ENCODE measurements around the gene SLC6A6.

DNA sequence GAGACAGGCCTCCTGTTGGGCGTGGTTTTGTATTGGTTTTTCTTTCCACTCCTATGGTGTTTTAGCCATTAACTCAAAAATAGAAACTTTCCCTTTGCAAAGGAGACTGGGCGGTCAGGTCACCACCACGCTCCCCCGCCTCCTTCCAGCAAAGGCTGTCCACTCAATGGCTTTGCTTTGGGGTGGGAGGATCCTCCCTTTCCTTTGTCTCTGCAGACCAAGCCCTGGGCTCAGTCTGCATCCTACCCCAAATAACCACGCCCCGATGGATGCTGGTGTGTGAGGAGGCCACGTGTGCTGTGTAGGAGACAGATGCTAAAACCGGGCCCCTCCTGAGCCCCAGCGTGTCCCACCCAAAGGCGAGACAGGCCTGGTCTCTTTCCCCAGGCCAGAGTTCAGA lies 69.3 kb downstream of the SLC6A6 start:
- TF ChIP-seq, protein P1, sequence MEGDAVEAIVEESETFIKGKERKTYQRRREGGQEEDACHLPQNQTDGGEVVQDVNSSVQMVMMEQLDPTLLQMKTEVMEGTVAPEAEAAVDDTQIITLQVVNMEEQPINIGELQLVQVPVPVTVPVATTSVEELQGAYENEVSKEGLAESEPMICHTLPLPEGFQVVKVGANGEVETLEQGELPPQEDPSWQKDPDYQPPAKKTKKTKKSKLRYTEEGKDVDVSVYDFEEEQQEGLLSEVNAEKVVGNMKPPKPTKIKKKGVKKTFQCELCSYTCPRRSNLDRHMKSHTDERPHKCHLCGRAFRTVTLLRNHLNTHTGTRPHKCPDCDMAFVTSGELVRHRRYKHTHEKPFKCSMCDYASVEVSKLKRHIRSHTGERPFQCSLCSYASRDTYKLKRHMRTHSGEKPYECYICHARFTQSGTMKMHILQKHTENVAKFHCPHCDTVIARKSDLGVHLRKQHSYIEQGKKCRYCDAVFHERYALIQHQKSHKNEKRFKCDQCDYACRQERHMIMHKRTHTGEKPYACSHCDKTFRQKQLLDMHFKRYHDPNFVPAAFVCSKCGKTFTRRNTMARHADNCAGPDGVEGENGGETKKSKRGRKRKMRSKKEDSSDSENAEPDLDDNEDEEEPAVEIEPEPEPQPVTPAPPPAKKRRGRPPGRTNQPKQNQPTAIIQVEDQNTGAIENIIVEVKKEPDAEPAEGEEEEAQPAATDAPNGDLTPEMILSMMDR (IDR thresholded peaks at IDR 0.05): no peak
- TF ChIP-seq POLR2A (IDR thresholded peaks at IDR 0.05): no peak

Data from esophagus squamous epithelium (tissue), 4 donors.